Suprapubic skin (tissue), 4 donors: Measurements from ENCODE around the gene NOL12. TPM values are rescaled to one million over a fixed set of nuclear protein-coding genes. Genes with fewer than 3 reads are reported as not detected.

Experiments used
- DNase-seq, 2 donors: peaks; one replicate each; pipeline ENCODE4 v3.0.0-alpha.2; 2019; ENCODE audit warnings: low spot score in 2 of 2
- H3K27ac ChIP-seq: fragments of 200-600 bp; sonication (generic); one replicate; pipeline ENCODE4 v1.5.1; 2019
- H3K27me3 ChIP-seq: fragments of 200-600 bp; sonication (generic); one replicate; pipeline ENCODE4 v1.5.1; 2019
- H3K36me3 ChIP-seq: fragments of 200-600 bp; sonication (generic); one replicate; pipeline ENCODE4 v1.5.1; 2019
- H3K4me1 ChIP-seq: fragments of 200-600 bp; sonication (generic); one replicate; pipeline ENCODE4 v1.5.1; 2019
- H3K4me3 ChIP-seq: fragments of 200-600 bp; sonication (generic); one replicate; pipeline ENCODE4 v1.5.1; 2019; ENCODE audit warnings: mild to moderate bottlenecking
- H3K9me3 ChIP-seq: fragments of 200-600 bp; sonication (generic); one replicate; pipeline ENCODE4 v1.5.1; 2019
- CTCF ChIP-seq, 2 donors: fragments of 200-600 bp in 1 of 2; fragments of 450-650 bp in 1 of 2; sonication (generic) in 1 of 2; IDR thresholded peaks; one replicate each; pipeline ENCODE4 v1.5.1; 2016 to 2019; ENCODE audit warnings: antibody characterized with exemption in 2 of 2, mild to moderate bottlenecking in 1 of 2, moderate library complexity in 1 of 2
- EP300 ChIP-seq: sonication (generic); formaldehyde crosslinking; IDR thresholded peaks from one replicate; pipeline ENCODE4 v1.6.1; 2017; ENCODE audit warnings: antibody characterized with exemption
- POLR2A ChIP-seq, 2 donors: fragments of 450-650 bp; IDR thresholded peaks; one replicate each; pipeline ENCODE4 v1.6.1; 2017; ENCODE audit warnings: antibody characterized with exemption in 2 of 2, mild to moderate bottlenecking in 2 of 2, moderate library complexity in 2 of 2
- POLR2AphosphoS5 ChIP-seq, 3 donors: sonication (generic); formaldehyde crosslinking; IDR thresholded peaks; one replicate each; pipeline ENCODE4 v1.6.1; 2017; ENCODE audit warnings: antibody characterized with exemption in 3 of 3
- WGBS: methylation state at CpG from one replicate; pipeline ENCODE4 v1.1.5; 2018; 5-methylcytosine and 5-hydroxymethylcytosine counted together
- total RNA-seq, 4 donors: library from RNA; depleted of rRNA; stranded (reverse); fragments of >200 nt; gene quantifications; one replicate each; pipeline ENCODE4 v1.1.0, GENCODE V29; 2016

Gene NOL12
- total RNA-seq, result 10 to 100 TPM; 29.2 to 49.8 (median 40.7) TPM

GRCh38 chr22:37686002-37686982, at the start of gene NOL12:
Gene NOL12, plus strand, starts transcription at chr22:37686343. Its CDS starts 50 bp downstream, at chr22:37686393.
- Histone ChIP-seq H3K36me3 (peaks cover 21% of the 10 kb centered on the region), H3K9me3 (no peaks in the 10 kb centered on the region), H3K4me3 (peak within 1 kb of the TSS; percentile 96), H3K4me1 (peaks cover 41% of the 10 kb centered on the region), H3K27me3 (no peaks in the 10 kb centered on the region), H3K27ac (peak within 1 kb of the TSS; percentile 85)
- WGBS, result 2% methylated on average over 57 of the region's 62 CpGs
- peak; percentile 86 to 90 for DNase-seq
- TF ChIP-seq POLR2AphosphoS5 (IDR thresholded peaks at IDR 0.05) (peak in 2 of 3 donors; percentile 70 to 89), POLR2A (IDR thresholded peaks at IDR 0.05) (peak in 1 of 2 donors; percentile 21), EP300 (no peak)

GRCh38 chr22:37636949-37637273, 49.2 kb upstream of the NOL12 start:
- no peak for DNase-seq
- TF ChIP-seq POLR2A (IDR thresholded peaks at IDR 0.05), result no peak
- TF ChIP-seq POLR2AphosphoS5 (IDR thresholded peaks at IDR 0.05), result no peak
- TF ChIP-seq CTCF (IDR thresholded peaks at IDR 0.05), result no peak
- no peak for TF ChIP-seq EP300
- no peak overlapping the region for H3K27ac ChIP-seq
- 65% methylated on average over 3 of the region's 3 CpGs for whole genome bisulfite sequencing
- H3K27me3 ChIP-seq, result no peaks in the 10 kb centered on the region
- H3K4me3 ChIP-seq, result no peak overlapping the region
- H3K9me3 ChIP-seq, result no peaks in the 10 kb centered on the region
- peaks cover 4% of the 10 kb centered on the region for H3K36me3 ChIP-seq
- H3K4me1 ChIP-seq, result peaks cover 74% of the 10 kb centered on the region

GRCh38 chr22:37638391-37639069, 47.6 kb upstream of the NOL12 start:
- WGBS, result 31% methylated on average over 11 of the region's 11 CpGs
- DNase-seq, result no peak
- TF ChIP-seq CTCF (IDR thresholded peaks at IDR 0.05) (no peak), POLR2AphosphoS5 (IDR thresholded peaks at IDR 0.05) (no peak), EP300 (no peak), POLR2A (IDR thresholded peaks at IDR 0.05) (no peak)
- H3K4me3 ChIP-seq, result peak overlapping the region; percentile 75
- H3K27ac ChIP-seq, result no peak overlapping the region
- H3K9me3 ChIP-seq, result no peaks in the 10 kb centered on the region
- H3K36me3 ChIP-seq, result peaks cover under 1% of the 10 kb centered on the region
- H3K27me3 ChIP-seq, result no peaks in the 10 kb centered on the region
- peaks cover 80% of the 10 kb centered on the region for H3K4me1 ChIP-seq

- Histone ChIP-seq H3K4me1 (peaks cover 77% of the 10 kb centered on the region), H3K4me3 (peak within 1 kb of the TSS; percentile 75), H3K36me3 (peaks cover 7% of the 10 kb centered on the region), H3K27ac (peak within 1 kb of the TSS; percentile 51), H3K9me3 (no peaks in the 10 kb centered on the region), H3K27me3 (no peaks in the 10 kb centered on the region)
- TF ChIP-seq CTCF (IDR thresholded peaks at IDR 0.05) (no peak), POLR2AphosphoS5 (IDR thresholded peaks at IDR 0.05) (no peak), POLR2A (IDR thresholded peaks at IDR 0.05) (no peak), EP300 (no peak)
- 3% methylated on average over 31 of the region's 57 CpGs for WGBS
- DNase-seq, result no peak
Measured at GRCh38 chr22:37639070-37639760, 46.9 kb upstream of the NOL12 start, which contains the start of gene SH3BP1. Gene SH3BP1, plus strand, starts transcription at chr22:37639669. Its CDS starts 119 bp downstream, at chr22:37639788.

- Histone ChIP-seq H3K4me3 (peak overlapping the region; percentile 75), H3K27me3 (no peaks in the 10 kb centered on the region), H3K36me3 (peaks cover 15% of the 10 kb centered on the region), H3K4me1 (peaks cover 69% of the 10 kb centered on the region), H3K9me3 (no peaks in the 10 kb centered on the region), H3K27ac (peak overlapping the region; percentile 51)
- WGBS, result 5% methylated on average over 24 of the region's 27 CpGs
- no peak for TF ChIP-seq EP300
- TF ChIP-seq POLR2A (IDR thresholded peaks at IDR 0.05), result no peak
- no peak for TF ChIP-seq CTCF (IDR thresholded peaks at IDR 0.05)
- no peak for TF ChIP-seq POLR2AphosphoS5 (IDR thresholded peaks at IDR 0.05)
- no peak for DNase-seq
Measured at GRCh38 chr22:37639771-37640590, 46.2 kb upstream of the NOL12 start.
